Heart left ventricle (tissue), 13 donors: ENCODE results near the gene CSMD2.

Source experiments
- CTCF ChIP-seq, 12 donors: fragments of 200-600 bp; sonication (generic) in 4 of 12; IDR thresholded peaks; one replicate each; pipeline versions ENCODE4 v1.5.0 to v1.8.0; 2018 to 2022; ENCODE audit warnings: antibody characterized with exemption in 12 of 12, mild to moderate bottlenecking in 5 of 12
- POLR2A ChIP-seq, 2 donors: fragments of 450-650 bp; IDR thresholded peaks; one replicate each; pipeline ENCODE4 v1.6.1; 2017; ENCODE audit warnings: antibody characterized with exemption in 2 of 2, mild to moderate bottlenecking in 2 of 2, moderate library complexity in 2 of 2
- donor health status: ischemic (EF 13 %, LVEDD 7.1; RV severe dilation, severe dysfunction).
- donor health status: DM: no; HTN: yes; CAD: no.
- donor health status: DM: no; HTN: no; CAD: no.
- donor health status: ischemic (EF 25% LVEDD 6.9; RV normal size, moderate dysfunction).
- donor health status: ischemic (EF 25% LVEDD 5.7; RV mildly dilated, moderate dysfunction).
- donor health status: ischemic (EF 35%, LVEDD 5.7; RV mildly dilated, moderate dysfunction).
- donor health status: nonischemic (EF 11% LVEDD 7.7; RV severe dilation, severe dysfunction).
- donor health status: DM: yes; HTN: yes; CAD: no.
- donor health status: PGD.
- donor health status: ischemic (EF 29% LVEDD 5.4; RV normal size, mild dysfunction).
- donor health status: nonischemic (EF 23%, LVEDD 6.1; RV moderate dilation, normal function).

GRCh38 chr1:34143975-34144374 lies 21.1 kb downstream of the CSMD2 start:
- TF ChIP-seq POLR2A (IDR thresholded peaks at IDR 0.05) (no peak), CTCF (IDR thresholded peaks at IDR 0.05) (no peak)
